ENCODE data around the gene ACKR3.

GRCh38 chr2:236568922-236569572 lies 578 bp upstream of the ACKR3 start:
- no peak for TF ChIP-seq CTCF (conservative IDR thresholded peaks at IDR 0.05 in 1 of 2, IDR thresholded peaks at IDR 0.05 in 1 of 2; ENCODE audit: low read depth in 1 of 2, low read length in 2 of 2)
- no peak for TF ChIP-seq EZH2 (IDR thresholded peaks at IDR 0.05; ENCODE audit: low read length, missing control alignments)
